Measurements from ENCODE around the gene PTGER1. TPM values are rescaled to one million over a fixed set of nuclear protein-coding genes. Genes with fewer than 3 reads are reported as not detected.

Gene PTGER1
- polyA plus RNA-seq, 1 donor (not counting 4 experiments of a cell fraction or from before 2014, with no cell fraction given): not detected

GRCh38 chr19:14482172-14482941, 7.2 kb upstream of the PTGER1 start:
- no peak overlapping the region for H3K9ac ChIP-seq (ENCODE audit: control insufficient read depth, extremely low read depth, insufficient read depth, low read length)
- peaks cover 2% of the 10 kb centered on the region for H3K9me1 ChIP-seq (ENCODE audit: control insufficient read depth, extremely low read depth, insufficient read depth, low read length)
- no peak for DNase-seq (ENCODE audit: low read depth, low spot score)
- dilution Hi-C loops (cut with MboI; ENCODE audit: extremely low pct_ligation_motif_present, low sequenced_read_pairs): no loop called here
- no peak overlapping the region for H3K27ac ChIP-seq (ENCODE audit: control insufficient read depth, insufficient read depth, low read length)
- H4K20me1 ChIP-seq (ENCODE audit: control insufficient read depth, extremely low read depth, insufficient read depth, low read length): peaks cover under 1% of the 10 kb centered on the region
- peaks cover 30 to 51% of the 10 kb centered on the region in 2 experiments for H3K36me3 ChIP-seq (ENCODE audit: control insufficient read depth in 2 of 2, extremely low read depth in 1 of 2, insufficient read depth in 2 of 2, low read length in 2 of 2)
- FAIRE-seq: no peak
- no peaks in the 10 kb centered on the region for H3K9me3 ChIP-seq (ENCODE audit: control insufficient read depth, low read depth, low read length)
- H2AFZ ChIP-seq (ENCODE audit: control insufficient read depth, low read length): no peak overlapping the region
- no peak overlapping the region for H3K4me2 ChIP-seq (ENCODE audit: control insufficient read depth, extremely low read depth, insufficient read depth, low read depth, low read length)
- H3K79me2 ChIP-seq (ENCODE audit: control insufficient read depth, insufficient read depth, low read length): peaks cover 27% of the 10 kb centered on the region
- H3K27me3 ChIP-seq (ENCODE audit: control insufficient read depth, extremely low read depth, insufficient read depth, low read length): no peaks in the 10 kb centered on the region
- H3K4me1 ChIP-seq (ENCODE audit: control insufficient read depth, extremely low read depth, insufficient read depth, low read length): peaks cover 1% of the 10 kb centered on the region
- TF ChIP-seq CTCF (optimal IDR thresholded peaks at IDR 0.05 in 1 of 3, IDR thresholded peaks at IDR 0.05 in 1 of 3, conservative IDR thresholded peaks at IDR 0.05 in 1 of 3; ENCODE audit: extremely low read depth in 1 of 3, insufficient read depth in 2 of 3, low read length in 3 of 3): no peak
- no peak for TF ChIP-seq EZH2 (IDR thresholded peaks at IDR 0.05; ENCODE audit: low read length)
- H3K4me3 ChIP-seq (ENCODE audit: control insufficient read depth in 2 of 3, extremely low read depth in 1 of 3, insufficient read depth in 2 of 3, low read depth in 1 of 3, low read length in 3 of 3): no peak overlapping the region

GRCh38 chr19:14480700-14481079, 5.5 kb upstream of the PTGER1 start:
- H3K4me2 ChIP-seq (ENCODE audit: control insufficient read depth, extremely low read depth, insufficient read depth, low read depth, low read length): no peak overlapping the region
- H3K4me3 ChIP-seq (ENCODE audit: control insufficient read depth in 2 of 3, extremely low read depth in 1 of 3, insufficient read depth in 2 of 3, low read depth in 1 of 3, low read length in 3 of 3): no peak overlapping the region
- H3K9me3 ChIP-seq (ENCODE audit: control insufficient read depth, low read depth, low read length): no peaks in the 10 kb centered on the region
- H3K9ac ChIP-seq (ENCODE audit: control insufficient read depth, extremely low read depth, insufficient read depth, low read length): no peak overlapping the region
- peaks cover 5% of the 10 kb centered on the region for H4K20me1 ChIP-seq (ENCODE audit: control insufficient read depth, extremely low read depth, insufficient read depth, low read length)
- peaks cover 27 to 49% of the 10 kb centered on the region in 2 experiments for H3K36me3 ChIP-seq (ENCODE audit: control insufficient read depth in 2 of 2, extremely low read depth in 1 of 2, insufficient read depth in 2 of 2, low read length in 2 of 2)
- TF ChIP-seq CTCF (optimal IDR thresholded peaks at IDR 0.05 in 1 of 3, IDR thresholded peaks at IDR 0.05 in 1 of 3, conservative IDR thresholded peaks at IDR 0.05 in 1 of 3; ENCODE audit: extremely low read depth in 1 of 3, insufficient read depth in 2 of 3, low read length in 3 of 3) (no peak), EZH2 (IDR thresholded peaks at IDR 0.05; ENCODE audit: low read length) (no peak)
- DNase-seq (ENCODE audit: low read depth, low spot score): no peak
- peaks cover 17% of the 10 kb centered on the region for H3K79me2 ChIP-seq (ENCODE audit: control insufficient read depth, insufficient read depth, low read length)
- no peaks in the 10 kb centered on the region for H3K9me1 ChIP-seq (ENCODE audit: control insufficient read depth, extremely low read depth, insufficient read depth, low read length)
- H3K4me1 ChIP-seq (ENCODE audit: control insufficient read depth, extremely low read depth, insufficient read depth, low read length): peaks cover 18% of the 10 kb centered on the region
- H3K27ac ChIP-seq (ENCODE audit: control insufficient read depth, insufficient read depth, low read length): no peak overlapping the region
- H2AFZ ChIP-seq (ENCODE audit: control insufficient read depth, low read length): no peak overlapping the region
- FAIRE-seq: no peak
- no peaks in the 10 kb centered on the region for H3K27me3 ChIP-seq (ENCODE audit: control insufficient read depth, extremely low read depth, insufficient read depth, low read length)
- dilution Hi-C loops (cut with MboI; ENCODE audit: extremely low pct_ligation_motif_present, low sequenced_read_pairs): no loop called here

All from keratinocyte (primary cell).